22Rv1 (cell line): Measurements from ENCODE around the gene GRPEL1.

Source experiments
- CTCF ChIP-seq: fragments of 450-650 bp; IDR thresholded peaks from 2 replicates; pipeline ENCODE4 v1.5.1; 2017; ENCODE audit warnings: mild to moderate bottlenecking
- ZFX ChIP-seq: fragments of 450-650 bp; IDR thresholded peaks from 2 replicates; pipeline ENCODE4 v1.6.1; 2017; ENCODE audit warnings: antibody characterized with exemption, borderline replicate concordance

DNA sequence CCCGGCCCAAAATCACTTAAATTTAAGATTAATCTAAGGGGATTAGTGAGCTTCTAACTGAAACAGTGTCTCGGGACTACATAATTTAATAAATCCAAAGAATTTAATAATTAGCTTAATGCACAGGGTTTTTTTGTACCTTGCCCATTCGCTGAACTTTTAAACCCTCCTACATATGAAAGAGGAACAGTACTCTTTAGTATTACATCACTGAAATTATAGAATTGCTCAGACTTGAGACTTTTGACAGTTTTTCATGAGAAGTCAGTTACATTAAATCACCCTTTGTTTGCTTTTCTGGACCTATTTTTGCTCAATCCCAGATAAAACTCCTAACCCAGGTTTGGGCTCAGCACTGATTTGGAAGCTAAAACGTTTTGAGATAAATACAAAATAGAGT is 27.1 kb downstream of the GRPEL1 start:
- TF ChIP-seq CTCF: no peak
- TF ChIP-seq ZFX: no peak
